ENCODE data around the gene B3GNT7.
A peak's percentile ranks its signal among the peaks of the same experiment; 100 is the strongest.
"Not testable (repeated sequence)": the region's sequence is repeated elsewhere in the genome, so short reads cannot be mapped to it uniquely, and the experiment has no call there.

The B3GNT7 gene

DNA sequence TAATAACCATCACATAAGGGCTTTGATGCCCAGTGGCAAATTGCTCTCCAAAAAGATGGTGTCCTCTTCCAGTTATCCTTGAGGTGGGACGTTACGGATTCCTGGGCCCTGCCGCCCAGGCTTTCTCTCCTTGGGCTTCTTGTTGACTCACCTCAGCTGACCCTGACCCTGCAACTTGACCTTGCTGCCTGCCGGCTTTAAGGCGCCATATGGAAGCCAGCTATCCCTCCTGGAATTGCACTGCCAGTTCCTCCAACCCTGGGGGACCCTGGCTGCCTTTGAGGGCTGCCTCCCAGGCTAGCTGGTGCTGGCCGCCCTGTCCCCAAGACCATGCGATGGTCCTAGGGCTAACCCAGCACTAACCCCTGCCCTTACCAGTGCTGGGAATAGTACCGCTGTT is 28.3 kb upstream of the B3GNT7 start:
- no peak for DNase-seq (ENCODE audit: low spot score)

GRCh38 chr2:231369580-231370428 is 25.7 kb upstream of the B3GNT7 start:
- no peak for DNase-seq (ENCODE audit: low spot score)

- no peak for DNase-seq (ENCODE audit: low spot score)
These were observed 25.1 kb upstream of the B3GNT7 start for GRCh38 chr2:231370429-231370748.

- no peak for DNase-seq (ENCODE audit: low spot score)
These were observed 24.6 kb upstream of the B3GNT7 start for GRCh38 chr2:231370749-231371429.

DNA sequence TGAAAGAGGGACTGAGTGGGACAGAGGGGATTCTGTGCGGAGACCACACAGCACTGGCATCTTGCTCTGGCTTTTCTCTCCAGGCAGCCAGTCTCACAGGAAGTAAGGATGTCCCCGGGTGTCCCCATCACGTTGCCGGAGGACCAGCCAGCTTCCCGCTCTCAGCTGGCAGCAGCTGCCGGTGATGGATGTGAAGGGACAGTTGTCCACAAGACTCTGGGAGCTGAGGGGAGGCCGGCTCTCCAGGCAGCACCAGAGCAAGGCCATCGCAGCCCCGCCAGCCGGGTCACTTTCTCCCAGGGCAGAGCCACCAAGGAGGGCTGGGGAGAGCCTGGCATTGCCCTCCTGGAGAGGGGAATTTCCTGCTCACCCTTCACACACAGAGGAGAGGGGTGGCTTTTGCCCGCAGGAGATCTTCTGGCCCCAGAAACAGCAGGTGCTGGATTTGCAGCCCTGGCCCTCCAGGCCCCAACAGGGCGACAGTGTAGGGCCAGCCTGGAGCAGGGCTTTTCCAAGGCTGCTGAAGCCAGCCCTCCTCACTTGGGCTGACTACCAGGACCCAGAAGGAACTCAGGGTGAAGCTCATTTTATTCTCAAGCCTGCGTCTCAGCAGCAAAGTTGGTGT is 24.0 kb upstream of the B3GNT7 start:
- DNase-seq (ENCODE audit: low spot score) = peak; percentile 69

- DNase-seq (ENCODE audit: low spot score) = no peak
These were observed 23.2 kb upstream of the B3GNT7 start for GRCh38 chr2:231372326-231372725.

GRCh38 chr2:231373184-231373583 is 22.3 kb upstream of the B3GNT7 start:
- no peak for DNase-seq (ENCODE audit: low spot score)

DNA sequence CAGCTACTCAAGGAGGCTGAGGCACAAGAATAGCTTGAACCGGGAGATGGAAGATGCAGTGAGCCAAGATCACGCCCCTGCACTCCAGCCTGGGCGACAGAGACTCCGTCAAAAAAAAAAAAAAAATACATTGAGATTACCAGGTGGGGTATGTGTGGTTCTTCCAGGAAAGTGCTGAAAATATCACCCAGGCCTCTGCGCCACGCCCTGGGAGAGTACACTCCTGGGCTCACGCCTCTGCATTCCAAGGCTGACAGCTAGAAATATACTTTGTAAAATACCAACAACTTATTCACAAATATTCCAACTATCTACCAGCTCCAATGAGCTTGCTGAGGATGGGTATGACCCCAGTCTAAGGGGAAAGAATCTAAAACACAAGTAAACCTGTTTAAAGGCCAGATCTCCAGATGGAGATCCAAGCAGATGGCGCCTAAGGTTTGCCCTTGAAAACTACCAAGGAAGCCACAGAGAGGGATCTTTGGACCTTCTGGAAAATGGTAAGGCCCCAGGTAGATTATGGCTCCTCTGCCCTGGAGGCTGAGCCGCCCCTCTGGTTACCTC is 21.6 kb upstream of the B3GNT7 start:
- DNase-seq (ENCODE audit: low spot score) = no peak

GRCh38 chr2:231374771-231375170 is 20.7 kb upstream of the B3GNT7 start:
- no peak for DNase-seq (ENCODE audit: low spot score)

GRCh38 chr2:231375994-231376615 is 19.4 kb upstream of the B3GNT7 start:
- not testable (repeated sequence) for DNase-seq (ENCODE audit: low spot score)

DNA sequence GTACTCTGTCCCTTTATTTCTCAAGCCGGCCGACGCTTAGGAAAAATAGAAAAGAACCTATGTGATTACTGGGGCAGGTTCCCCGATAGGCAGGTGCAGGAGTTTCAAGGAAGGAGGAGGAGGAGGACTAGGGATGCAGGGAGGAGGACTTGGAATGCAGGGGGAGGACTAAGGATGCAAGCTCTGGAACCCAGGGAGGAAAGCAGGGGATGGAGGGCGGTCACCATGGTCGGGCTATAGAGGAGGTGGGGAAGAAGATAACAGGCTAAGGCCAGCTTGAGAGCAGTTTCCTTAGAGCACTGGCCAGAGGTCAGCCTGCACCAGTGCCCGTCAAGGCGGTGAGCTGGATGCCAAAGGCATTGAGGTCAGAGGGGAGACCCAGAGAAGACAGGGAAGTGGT is 18.7 kb upstream of the B3GNT7 start:
- DNase-seq (ENCODE audit: low spot score) = no peak

- no peak for DNase-seq (ENCODE audit: low spot score)
These were observed 17.3 kb upstream of the B3GNT7 start for GRCh38 chr2:231378026-231378722.

DNA sequence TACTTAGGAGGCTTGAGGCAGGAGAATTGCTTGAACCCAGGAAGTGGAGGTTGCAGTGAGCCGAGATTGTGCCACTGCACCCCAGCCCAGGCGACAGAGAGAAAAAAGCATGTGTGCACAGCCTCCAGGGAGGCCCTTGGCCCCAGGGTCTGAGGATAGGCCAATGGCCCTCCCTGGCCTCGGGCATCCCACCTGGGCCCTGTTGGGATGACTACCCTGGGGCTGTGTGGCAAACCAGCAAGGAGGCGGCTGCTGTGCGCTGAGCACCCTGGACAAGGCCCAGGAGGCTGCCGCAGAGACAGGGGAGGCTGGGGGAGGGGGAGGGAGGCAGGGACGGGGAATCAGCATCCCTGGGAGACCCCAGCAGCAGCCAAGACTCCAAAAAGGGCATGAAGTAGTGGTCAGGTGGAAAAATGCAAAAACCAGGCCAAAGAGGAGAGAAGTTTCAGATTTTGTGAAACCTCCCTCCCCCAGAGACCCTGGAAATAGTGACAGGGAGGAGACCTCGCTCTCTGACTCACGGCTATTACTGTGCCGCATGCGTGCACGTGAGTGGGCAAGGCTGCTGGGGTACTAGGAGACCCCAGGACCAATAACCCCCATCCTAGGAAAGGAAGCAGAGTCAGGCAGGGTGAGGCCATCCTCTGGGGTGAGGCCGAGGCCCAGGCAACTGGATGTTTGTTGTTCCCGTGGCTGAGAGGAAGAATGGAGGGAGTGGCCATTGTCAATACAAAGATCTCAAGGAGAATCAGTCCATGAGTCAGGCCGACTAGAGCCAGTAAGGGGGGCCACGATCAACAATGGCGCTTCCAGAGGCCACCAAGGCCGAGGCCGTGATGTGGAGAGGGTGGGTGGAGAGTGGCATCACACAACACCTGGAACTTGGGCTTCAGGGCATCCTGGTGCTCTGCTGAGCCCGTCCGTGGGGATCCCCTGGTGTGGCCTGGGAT is 16.0 kb upstream of the B3GNT7 start:
- DNase-seq (ENCODE audit: low spot score) = no peak

GRCh38 chr2:231380307-231380706 is 15.2 kb upstream of the B3GNT7 start:
- DNase-seq (ENCODE audit: low spot score) = no peak

DNA sequence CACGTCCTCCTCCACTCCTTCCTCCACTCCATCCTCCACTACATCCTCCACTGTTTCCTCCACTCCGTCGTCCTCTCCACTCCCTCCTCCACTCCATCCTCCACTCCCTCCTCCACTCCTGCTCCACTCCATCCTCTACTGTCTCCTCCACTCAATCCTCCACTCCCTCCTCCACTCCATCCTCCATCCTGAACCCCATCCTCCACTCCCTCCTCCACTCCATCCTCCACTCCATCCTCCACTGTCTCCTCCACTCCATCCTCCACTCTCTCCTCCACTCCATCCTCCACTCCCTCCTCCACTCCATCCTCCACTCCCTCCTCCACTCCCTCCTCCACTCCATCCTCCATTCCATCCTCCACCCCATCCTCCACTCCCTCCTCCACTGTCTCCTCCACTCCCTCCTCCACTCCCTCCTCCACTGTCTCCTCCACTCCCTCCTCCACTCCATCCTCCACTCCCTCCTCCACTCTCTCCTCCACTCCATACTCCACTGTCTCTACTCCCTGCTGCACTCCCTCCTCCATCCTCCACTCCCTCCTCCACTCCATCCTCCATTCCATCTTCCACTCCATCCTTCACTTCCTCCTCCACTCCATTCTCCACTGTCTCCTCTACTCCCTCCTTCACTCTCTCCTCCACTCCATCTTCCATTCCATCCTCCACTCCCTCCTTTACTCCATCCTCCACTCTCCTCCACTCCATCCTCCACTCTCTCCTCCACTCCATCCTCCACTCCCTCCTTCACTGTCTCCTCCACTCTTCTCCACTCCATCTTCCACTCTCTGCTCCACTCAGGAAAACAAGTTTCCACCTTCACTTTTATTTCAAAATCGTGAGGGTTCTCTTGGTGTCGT is 14.3 kb upstream of the B3GNT7 start:
- DNase-seq (ENCODE audit: low spot score) = no peak

GRCh38 chr2:231382116-231382515 is 13.4 kb upstream of the B3GNT7 start:
- DNase-seq (ENCODE audit: low spot score) = no peak

- no peak for DNase-seq (ENCODE audit: low spot score)
These were observed 11.9 kb upstream of the B3GNT7 start for GRCh38 chr2:231383416-231384108.

- no peak for DNase-seq (ENCODE audit: low spot score)
These were observed 11.4 kb upstream of the B3GNT7 start for GRCh38 chr2:231384109-231384435.

GRCh38 chr2:231384970-231385369 is 10.5 kb upstream of the B3GNT7 start:
- no peak for DNase-seq (ENCODE audit: low spot score)

All from Ammon's horn (tissue), 1 donor.